ENCODE results near the gene FILIP1. TPM values are rescaled to one million over a fixed set of nuclear protein-coding genes. Genes with fewer than 3 reads are reported as not detected.

The FILIP1 gene
- total RNA-seq, 4 donors from 2014 or later = 0.08 to 2.3 (median 0.25) TPM

DNA sequence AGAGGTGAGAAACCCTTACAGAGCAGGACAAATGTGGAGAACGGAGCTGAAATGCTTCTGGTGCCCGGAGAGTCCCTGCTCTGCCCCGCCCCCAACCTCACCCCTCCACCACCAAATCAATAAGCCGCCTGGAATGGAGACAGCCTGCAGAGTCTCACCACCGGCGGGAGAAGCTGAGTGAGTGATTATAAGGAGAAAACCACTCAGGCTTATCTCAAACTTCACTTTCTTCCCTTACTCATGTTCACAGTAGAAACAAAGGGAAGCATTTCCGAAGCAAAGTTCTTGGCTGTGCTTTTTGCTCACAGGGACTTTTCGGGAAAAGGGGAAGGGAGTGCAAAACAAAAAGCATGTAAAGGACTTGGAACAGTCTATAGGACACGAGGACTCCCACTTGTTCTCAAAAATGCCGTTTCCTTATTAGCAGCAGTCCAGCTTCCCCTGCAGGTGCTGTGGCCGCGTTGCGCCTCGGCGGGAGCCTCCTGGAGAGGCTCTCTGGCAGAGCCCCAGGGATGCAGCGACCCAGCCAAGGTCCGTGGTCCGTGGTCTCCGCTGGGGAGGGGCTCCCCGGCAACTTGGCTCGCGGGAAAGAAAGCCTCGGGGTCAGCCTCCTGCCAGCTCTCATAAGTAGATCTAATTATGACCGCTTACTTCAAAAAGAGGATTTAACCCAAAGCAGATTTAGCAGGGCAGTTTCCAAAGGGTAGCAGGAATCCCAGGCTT is 144.2 kb downstream of the FILIP1 start:
- peak overlapping the region; percentile 38 for H3K4me3 ChIP-seq
- 6% methylated on average over 24 of the region's 24 CpGs for WGBS

DNA sequence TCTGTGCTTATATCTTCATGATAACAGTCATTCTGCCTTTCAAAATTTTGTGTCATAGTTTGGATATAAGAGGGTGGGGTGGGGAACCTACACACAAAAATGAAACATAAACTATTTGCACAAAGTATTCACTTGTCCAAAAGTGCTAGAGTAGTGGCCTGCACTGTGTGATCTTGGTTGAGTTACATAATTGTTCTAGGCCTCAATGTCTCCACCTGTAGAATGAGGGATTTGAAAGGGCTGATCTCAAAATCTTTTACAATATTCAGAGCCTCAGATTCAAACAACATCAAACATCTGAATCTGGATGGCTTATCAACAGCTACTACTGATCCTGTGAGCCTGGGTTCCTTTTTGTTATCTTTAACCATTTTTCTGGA is 144.7 kb downstream of the FILIP1 start:
- Histone ChIP-seq H3K27ac (no peak overlapping the region), H3K4me3 (no peak overlapping the region), H3K36me3 (no peaks in the 10 kb centered on the region), H3K9me3 (no peaks in the 10 kb centered on the region), H3K27me3 (no peaks in the 10 kb centered on the region), H3K4me1 (peaks cover 10% of the 10 kb centered on the region)
- no peak for DNase-seq (ENCODE audit: low spot score in 2 of 2)
- TF ChIP-seq EP300 (IDR thresholded peaks at IDR 0.05) = no peak
- no peak for TF ChIP-seq POLR2A (IDR thresholded peaks at IDR 0.05)
- TF ChIP-seq POLR2AphosphoS5 (IDR thresholded peaks at IDR 0.05) = no peak
- TF ChIP-seq, protein P1, sequence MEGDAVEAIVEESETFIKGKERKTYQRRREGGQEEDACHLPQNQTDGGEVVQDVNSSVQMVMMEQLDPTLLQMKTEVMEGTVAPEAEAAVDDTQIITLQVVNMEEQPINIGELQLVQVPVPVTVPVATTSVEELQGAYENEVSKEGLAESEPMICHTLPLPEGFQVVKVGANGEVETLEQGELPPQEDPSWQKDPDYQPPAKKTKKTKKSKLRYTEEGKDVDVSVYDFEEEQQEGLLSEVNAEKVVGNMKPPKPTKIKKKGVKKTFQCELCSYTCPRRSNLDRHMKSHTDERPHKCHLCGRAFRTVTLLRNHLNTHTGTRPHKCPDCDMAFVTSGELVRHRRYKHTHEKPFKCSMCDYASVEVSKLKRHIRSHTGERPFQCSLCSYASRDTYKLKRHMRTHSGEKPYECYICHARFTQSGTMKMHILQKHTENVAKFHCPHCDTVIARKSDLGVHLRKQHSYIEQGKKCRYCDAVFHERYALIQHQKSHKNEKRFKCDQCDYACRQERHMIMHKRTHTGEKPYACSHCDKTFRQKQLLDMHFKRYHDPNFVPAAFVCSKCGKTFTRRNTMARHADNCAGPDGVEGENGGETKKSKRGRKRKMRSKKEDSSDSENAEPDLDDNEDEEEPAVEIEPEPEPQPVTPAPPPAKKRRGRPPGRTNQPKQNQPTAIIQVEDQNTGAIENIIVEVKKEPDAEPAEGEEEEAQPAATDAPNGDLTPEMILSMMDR (IDR thresholded peaks at IDR 0.05) = no peak

More for the DNA sequence above, 144.2 kb downstream of the FILIP1 start:
- Histone ChIP-seq H3K9me3 (no peaks in the 10 kb centered on the region), H3K4me1 (peaks cover 10% of the 10 kb centered on the region), H3K27me3 (no peaks in the 10 kb centered on the region), H3K27ac (no peak overlapping the region), H3K36me3 (no peaks in the 10 kb centered on the region)
- DNase-seq (ENCODE audit: low spot score in 2 of 2) = no peak
- TF ChIP-seq, protein P1 (IDR thresholded peaks at IDR 0.05) = no peak
- TF ChIP-seq EP300 (IDR thresholded peaks at IDR 0.05) (no peak), POLR2AphosphoS5 (IDR thresholded peaks at IDR 0.05) (no peak), POLR2A (IDR thresholded peaks at IDR 0.05) (no peak)

DNA sequence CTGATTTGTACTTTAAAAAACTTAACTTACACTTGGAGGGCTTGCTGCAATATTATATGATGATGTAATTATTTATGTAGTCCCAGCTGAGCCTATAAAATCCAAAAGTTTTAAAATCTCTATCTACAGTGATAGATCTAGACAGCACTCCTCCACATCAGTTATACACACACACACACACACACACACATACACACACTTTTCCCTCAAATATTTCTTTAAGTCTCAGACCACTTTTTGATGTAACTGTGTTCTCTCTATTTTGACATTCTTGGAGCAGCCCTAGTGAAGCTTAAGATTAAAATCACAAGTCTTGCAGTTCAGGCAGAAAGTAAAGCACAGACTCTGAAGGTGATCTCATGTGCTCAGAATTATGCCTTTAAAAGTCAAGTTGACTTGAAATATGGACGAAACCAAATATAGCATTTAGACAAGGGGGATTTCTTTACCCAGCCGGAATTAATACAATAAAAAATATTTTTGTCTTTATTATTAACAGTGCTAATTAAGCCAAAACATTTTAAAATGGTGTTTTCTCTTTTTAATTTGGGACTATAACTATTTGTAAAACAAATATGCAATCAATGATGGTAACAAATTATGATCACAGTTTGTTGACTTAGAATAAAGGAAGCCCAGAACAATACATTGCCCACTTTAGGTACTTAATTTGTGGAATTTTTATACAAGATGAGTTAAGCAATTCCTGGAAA is 145.5 kb downstream of the FILIP1 start:
- H3K27me3 ChIP-seq = no peaks in the 10 kb centered on the region
- peaks cover 10% of the 10 kb centered on the region for H3K4me1 ChIP-seq
- 91% methylated on average over 2 of the region's 2 CpGs for WGBS
- H3K27ac ChIP-seq = no peak overlapping the region
- TF ChIP-seq POLR2AphosphoS5 (IDR thresholded peaks at IDR 0.05) = no peak
- TF ChIP-seq, protein P1 (IDR thresholded peaks at IDR 0.05) = no peak
- no peak for TF ChIP-seq POLR2A (IDR thresholded peaks at IDR 0.05)
- no peak for TF ChIP-seq EP300 (IDR thresholded peaks at IDR 0.05)
- no peaks in the 10 kb centered on the region for H3K9me3 ChIP-seq
- H3K4me3 ChIP-seq = no peak overlapping the region
- H3K36me3 ChIP-seq = no peaks in the 10 kb centered on the region
- DNase-seq (ENCODE audit: low spot score in 2 of 2) = no peak

DNA sequence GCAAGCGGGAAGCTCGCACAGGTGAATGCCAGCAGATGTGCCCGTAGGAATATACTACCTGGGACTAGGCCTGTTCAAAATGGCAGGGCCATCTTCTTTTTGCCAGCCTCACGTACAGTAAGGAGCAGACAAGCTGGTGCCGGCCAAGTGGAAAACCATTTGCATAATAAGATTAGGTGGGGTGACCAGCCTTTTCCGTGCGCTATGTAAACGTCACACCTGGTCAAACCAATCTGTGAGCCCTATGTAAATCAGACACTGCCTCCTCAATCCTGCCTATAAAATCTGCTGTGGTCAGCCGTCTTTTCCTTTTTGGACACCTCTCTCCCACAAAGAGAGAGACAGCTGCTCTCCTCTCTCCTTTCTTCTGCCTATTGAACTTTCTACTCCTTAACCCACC is 148.2 kb downstream of the FILIP1 start:
- H3K4me1 ChIP-seq = peaks cover 10% of the 10 kb centered on the region

DNA sequence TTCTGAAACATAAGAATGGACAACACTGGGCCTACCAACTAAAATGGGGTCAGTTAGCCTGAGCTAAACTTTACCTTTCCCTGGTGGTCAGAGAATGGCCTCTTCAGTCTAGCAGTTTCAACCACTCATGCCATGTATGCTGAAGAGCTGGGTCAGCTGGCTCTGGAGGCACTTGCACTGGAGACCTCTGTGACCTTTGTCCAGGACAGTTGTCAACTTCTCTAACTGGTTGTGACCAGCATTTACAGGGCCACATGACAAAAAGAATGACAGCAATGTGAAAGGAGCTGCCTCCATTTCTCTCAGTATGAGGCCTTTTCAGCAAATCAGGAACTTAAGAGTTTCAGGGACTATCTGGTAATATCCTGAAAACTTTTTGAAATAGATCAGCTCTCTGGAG is 149.1 kb downstream of the FILIP1 start:
- no peaks in the 10 kb centered on the region for H3K9me3 ChIP-seq
- H3K4me3 ChIP-seq = no peak overlapping the region
- TF ChIP-seq, protein P1 (IDR thresholded peaks at IDR 0.05) = no peak
- TF ChIP-seq POLR2A (IDR thresholded peaks at IDR 0.05) (no peak), EP300 (IDR thresholded peaks at IDR 0.05) (no peak), POLR2AphosphoS5 (IDR thresholded peaks at IDR 0.05) (no peak)
- no peak for DNase-seq (ENCODE audit: low spot score in 2 of 2)
- H3K27ac ChIP-seq = no peak overlapping the region
- H3K36me3 ChIP-seq = no peaks in the 10 kb centered on the region
- H3K27me3 ChIP-seq = no peaks in the 10 kb centered on the region
- peaks cover 3% of the 10 kb centered on the region for H3K4me1 ChIP-seq

More for the DNA sequence above, 148.2 kb downstream of the FILIP1 start:
- no peaks in the 10 kb centered on the region for H3K9me3 ChIP-seq
- 92% methylated on average over 9 of the region's 9 CpGs for WGBS
- TF ChIP-seq POLR2A (IDR thresholded peaks at IDR 0.05) = no peak
- TF ChIP-seq, protein P1 (IDR thresholded peaks at IDR 0.05) = no peak
- TF ChIP-seq POLR2AphosphoS5 (IDR thresholded peaks at IDR 0.05) = no peak
- TF ChIP-seq EP300 (IDR thresholded peaks at IDR 0.05) = no peak
- H3K27ac ChIP-seq = no peak overlapping the region
- no peaks in the 10 kb centered on the region for H3K36me3 ChIP-seq
- DNase-seq (ENCODE audit: low spot score in 2 of 2) = no peak
- H3K27me3 ChIP-seq = no peaks in the 10 kb centered on the region
- H3K4me3 ChIP-seq = no peak overlapping the region

Data from suprapubic skin (tissue), 4 donors.